ENCODE data around the gene DGUOK.

- TF ChIP-seq ELF4 (IDR thresholded peaks at IDR 0.05) (no peak), FOXA1 (IDR thresholded peaks at IDR 0.05) (no peak), CTBP1 (IDR thresholded peaks at IDR 0.05; ENCODE audit: borderline replicate concordance) (no peak), FOXM1 (IDR thresholded peaks at IDR 0.05; ENCODE audit: borderline replicate concordance) (no peak), BHLHE40 (IDR thresholded peaks at IDR 0.05; ENCODE audit: borderline replicate concordance) (no peak), SP1 (IDR thresholded peaks at IDR 0.05) (no peak), SUZ12 (IDR thresholded peaks at IDR 0.05) (no peak), NFRKB (IDR thresholded peaks at IDR 0.05) (no peak), TARDBP (IDR thresholded peaks at IDR 0.05) (no peak), FOXK2 (IDR thresholded peaks at IDR 0.05) (no peak), PKNOX1 (IDR thresholded peaks at IDR 0.05) (no peak), ZNF384 (IDR thresholded peaks at IDR 0.05) (no peak)
Measured at GRCh38 chr2:73998451-73998850, 71.8 kb downstream of the DGUOK start.
